Inflammatory macrophage treated with lipopolysaccharide for 1 hour (primary cell): Measurements from ENCODE around the gene TSR2.
"Not testable (repeated sequence)": the region's sequence is repeated elsewhere in the genome, so short reads cannot be mapped to it uniquely, and the experiment has no call there.

Source experiments
- DNase-seq, 2 donors: peaks; one replicate each; pipeline ENCODE4 v3.0.0-alpha.2; 2020 to 2022

Gene TSR2

DNA sequence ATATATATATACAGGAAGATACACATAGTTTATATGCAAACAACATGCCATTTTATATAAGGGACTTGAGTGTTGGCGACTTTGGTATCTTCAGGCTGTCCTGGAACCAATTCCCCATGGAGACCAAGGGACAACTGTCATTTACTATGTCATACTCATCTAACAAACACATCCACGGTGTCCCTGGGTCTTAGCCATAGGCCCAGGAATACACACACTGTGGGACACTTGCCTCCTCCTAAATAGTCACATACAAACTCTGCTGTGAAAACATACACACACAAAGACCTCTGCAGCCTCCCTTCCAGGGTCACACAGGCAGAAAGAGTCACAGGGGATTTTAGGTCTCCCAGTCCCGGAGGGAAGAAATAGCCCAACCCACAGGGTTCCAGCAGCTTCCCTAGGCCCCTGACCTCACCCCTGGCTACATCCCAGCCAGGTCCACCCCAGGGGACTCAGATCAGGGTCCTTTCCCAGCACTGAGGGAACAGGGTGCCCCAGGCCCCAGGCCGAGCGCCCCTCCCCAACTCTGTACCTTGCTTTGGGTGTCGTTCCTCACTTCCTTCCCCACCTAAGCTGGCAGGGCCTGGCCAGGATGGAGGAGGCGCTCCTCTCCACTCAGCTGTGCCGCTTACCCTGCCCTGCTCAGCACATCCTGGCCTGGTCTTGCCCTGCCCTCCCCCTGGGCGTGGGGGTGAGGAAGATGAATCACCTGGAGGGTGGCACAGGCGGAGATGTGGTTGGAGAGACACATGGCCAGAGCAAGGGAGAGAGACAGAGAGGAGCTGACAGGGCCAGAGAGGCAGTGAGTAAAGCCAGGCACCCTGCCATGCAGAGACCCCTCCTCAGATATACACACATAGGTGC lies 34.0 kb downstream of the TSR2 start:
- no peak for DNase-seq

DNA sequence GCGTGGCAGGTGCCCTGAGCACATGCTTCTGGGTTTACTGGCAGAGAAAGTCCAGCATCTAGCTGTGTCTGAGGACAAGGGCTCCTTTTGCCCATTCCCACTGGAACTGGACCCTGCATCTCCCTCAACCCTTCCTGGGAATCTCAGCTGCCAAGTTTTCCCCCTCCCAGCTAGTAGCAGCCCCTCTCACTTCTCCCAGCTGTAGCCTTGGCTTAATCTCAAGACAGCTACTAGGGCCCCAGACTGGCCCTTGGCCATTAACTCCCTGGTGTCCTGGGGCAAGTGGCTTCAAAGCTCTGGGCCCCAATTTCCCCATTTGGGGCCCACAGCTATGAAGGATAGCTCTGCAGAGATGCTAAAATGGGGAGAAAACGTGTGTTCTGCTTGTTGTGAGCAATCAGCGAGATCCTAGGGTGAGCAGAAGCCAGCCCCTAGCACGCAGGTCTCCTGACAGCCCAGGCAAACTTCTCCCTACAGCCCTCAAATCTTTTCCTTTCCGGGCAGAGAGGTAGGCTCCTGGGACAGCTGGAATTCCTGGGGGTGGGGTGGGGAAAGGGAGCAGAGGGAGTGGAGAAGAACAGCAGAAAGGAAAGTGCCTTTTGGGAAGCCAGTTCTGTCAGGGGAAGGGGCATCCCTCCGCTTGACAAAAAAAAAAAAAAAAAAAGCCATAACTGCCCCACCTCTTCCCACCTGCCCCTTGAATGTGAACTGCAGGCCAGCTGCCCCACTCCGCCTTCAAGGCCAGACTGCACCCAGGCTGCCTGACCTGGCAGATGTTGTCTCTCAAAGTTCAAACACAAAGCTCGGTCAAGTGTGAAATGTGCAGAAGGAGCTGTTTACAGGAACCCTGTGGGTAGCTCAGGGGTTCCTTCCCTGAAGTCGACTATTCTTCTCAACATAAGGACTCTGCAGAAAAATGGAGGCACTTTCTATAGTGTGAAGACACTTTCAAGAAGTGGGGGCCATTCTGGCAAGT lies 39.2 kb downstream of the TSR2 start:
- no peak for DNase-seq

DNA sequence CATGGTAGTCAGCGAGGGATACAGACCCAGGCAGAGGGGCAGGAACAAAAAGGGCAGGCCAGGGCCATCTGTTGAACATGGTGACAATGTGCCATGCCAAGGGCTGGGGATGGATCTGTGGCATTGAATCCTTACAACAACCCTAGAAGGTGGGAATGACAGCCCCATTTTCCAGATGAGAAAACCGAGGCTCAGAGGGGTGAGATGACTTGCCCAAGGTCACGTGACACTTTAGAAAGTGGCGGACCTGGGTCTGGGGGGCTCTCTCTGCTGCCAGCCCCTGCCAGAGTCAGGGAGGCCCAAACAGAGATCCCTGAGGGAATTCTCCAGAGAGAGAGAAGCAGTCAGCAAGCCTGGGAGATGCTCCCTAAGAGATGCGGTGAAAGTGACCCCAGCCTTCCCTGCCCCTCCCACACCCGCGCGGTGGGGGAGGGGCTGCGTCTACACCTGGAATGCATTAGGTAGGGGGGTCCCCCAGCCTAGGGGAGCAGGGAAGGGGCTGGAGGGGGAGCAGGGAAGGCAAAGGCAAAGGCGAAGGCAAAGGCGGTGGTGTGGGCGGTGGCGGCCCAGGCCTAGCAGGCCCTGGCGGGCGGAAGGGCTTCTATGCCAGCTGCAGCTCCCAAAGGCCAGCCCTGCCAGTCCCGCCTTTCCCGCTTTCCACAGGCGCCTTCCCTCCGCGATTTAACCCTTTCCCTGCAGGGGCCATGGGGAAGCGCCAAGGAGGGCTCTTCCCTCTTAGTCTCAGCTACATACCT lies 42.8 kb downstream of the TSR2 start:
- DNase-seq, result no peak

DNA sequence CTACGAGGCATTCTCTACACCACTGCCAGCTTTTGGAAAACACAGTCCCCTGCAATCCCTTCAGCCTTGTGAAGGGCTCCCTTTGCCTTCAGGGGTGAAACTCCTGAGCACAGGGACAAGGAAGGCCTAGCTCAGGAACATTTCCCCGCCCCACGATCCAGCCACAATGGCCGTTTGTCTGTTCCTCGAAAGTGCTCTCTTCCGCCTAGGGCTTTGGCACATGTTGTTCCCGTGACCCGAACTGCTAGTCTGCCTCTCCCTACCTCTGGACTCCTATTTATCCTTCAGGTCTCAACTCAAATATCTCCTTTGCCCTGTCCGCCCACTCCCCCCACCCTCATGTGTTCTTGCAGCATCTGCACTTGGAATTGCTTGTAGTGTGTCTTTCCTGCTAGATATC lies 43.7 kb downstream of the TSR2 start:
- no peak for DNase-seq

GRCh38 chrX:54484666-54485065 lies 44.5 kb downstream of the TSR2 start:
- no peak for DNase-seq

GRCh38 chrX:54489819-54490218 lies 49.6 kb downstream of the TSR2 start:
- DNase-seq, result not testable (repeated sequence)

DNA sequence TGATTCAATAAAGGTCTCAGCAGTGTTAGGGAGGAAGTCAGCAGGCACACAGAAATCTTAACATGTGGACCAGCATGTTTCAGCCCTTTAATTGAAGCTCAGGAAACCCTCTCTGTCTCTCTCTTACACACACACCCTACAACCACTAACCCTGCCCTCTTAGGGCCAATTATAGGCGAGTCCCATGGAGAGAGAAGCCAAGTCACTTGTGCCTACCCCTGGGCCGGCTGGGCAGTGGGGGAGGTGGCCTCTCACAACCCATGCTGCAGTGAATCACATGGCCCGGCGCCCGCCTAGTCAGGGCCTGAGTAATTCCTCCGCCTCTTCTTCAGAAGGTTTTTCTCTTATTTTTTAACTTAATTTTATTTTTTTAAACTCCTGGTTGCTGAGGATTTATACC lies 52.1 kb downstream of the TSR2 start:
- DNase-seq, result no peak

- DNase-seq, result no peak
Measured at GRCh38 chrX:54494166-54494988, 54.2 kb downstream of the TSR2 start.
